ENCODE measurements around the gene ASB2.

DNA sequence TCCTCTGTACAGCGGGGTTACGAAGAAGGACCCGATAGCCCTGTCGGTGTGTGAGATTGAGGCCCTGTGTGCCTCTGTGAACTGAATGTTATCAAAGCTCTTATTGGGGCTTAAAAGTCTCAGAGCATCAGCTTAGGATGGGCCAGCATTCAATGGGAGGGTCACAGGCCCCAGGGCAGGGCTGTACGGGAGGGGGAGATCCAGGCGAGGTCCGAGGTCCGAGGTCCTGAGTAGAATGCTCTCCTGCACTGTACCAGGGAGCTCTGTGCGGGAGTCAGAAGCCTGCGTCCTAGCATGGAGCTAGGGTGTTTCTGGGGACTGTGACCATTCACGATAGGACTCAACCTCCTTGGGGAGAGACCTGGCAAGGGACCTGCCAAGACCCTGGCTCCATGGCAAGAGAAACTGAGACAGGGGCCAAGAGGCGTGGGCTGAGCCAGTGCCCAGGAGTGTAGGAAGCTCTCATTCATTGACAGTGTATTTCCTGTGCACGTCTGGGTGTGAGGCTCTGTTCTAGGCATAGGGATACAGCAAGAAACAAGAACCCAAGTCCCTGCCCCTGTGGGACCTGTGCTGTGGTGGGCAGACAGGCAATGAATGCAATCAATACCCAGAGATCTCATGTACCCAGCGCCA is 61.2 kb downstream of the ASB2 start:
- TF ChIP-seq, protein P1, sequence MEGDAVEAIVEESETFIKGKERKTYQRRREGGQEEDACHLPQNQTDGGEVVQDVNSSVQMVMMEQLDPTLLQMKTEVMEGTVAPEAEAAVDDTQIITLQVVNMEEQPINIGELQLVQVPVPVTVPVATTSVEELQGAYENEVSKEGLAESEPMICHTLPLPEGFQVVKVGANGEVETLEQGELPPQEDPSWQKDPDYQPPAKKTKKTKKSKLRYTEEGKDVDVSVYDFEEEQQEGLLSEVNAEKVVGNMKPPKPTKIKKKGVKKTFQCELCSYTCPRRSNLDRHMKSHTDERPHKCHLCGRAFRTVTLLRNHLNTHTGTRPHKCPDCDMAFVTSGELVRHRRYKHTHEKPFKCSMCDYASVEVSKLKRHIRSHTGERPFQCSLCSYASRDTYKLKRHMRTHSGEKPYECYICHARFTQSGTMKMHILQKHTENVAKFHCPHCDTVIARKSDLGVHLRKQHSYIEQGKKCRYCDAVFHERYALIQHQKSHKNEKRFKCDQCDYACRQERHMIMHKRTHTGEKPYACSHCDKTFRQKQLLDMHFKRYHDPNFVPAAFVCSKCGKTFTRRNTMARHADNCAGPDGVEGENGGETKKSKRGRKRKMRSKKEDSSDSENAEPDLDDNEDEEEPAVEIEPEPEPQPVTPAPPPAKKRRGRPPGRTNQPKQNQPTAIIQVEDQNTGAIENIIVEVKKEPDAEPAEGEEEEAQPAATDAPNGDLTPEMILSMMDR (IDR thresholded peaks at IDR 0.05; ENCODE audit: low read depth, low read length), result no peak
- TF ChIP-seq EZH2phosphoT487 (IDR thresholded peaks at IDR 0.05; ENCODE audit: low read depth), result no peak
